Measurements from ENCODE around the gene CCDC196. TPM values are rescaled to one million over a fixed set of nuclear protein-coding genes. Genes with fewer than 3 reads are reported as not detected.

Gene CCDC196
- total RNA-seq, 2 experiments from 2014 or later: not detected

DNA sequence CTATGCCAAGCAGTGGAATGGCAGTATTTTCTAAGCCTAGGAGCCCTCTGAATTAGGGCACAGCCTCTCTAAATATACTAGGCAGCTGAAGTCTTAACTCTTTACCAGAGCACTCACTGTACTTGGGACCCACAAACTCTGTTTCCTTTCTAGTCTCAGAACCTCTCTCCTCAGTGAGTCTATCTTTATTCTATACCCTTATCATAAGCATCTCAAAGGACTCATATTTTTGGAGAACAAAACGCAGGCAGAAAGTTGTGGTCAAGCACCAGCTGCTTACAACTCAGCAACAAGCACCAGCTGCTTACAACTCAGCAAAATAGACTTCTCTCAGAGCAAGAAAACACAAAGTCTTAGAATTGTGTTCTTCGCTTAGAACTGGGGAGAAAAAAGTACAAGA is 993 bp downstream of the CCDC196 start:
- H3K9me3 ChIP-seq (ENCODE audit: low read length): no peaks in the 10 kb centered on the region
- TF ChIP-seq, protein P1, sequence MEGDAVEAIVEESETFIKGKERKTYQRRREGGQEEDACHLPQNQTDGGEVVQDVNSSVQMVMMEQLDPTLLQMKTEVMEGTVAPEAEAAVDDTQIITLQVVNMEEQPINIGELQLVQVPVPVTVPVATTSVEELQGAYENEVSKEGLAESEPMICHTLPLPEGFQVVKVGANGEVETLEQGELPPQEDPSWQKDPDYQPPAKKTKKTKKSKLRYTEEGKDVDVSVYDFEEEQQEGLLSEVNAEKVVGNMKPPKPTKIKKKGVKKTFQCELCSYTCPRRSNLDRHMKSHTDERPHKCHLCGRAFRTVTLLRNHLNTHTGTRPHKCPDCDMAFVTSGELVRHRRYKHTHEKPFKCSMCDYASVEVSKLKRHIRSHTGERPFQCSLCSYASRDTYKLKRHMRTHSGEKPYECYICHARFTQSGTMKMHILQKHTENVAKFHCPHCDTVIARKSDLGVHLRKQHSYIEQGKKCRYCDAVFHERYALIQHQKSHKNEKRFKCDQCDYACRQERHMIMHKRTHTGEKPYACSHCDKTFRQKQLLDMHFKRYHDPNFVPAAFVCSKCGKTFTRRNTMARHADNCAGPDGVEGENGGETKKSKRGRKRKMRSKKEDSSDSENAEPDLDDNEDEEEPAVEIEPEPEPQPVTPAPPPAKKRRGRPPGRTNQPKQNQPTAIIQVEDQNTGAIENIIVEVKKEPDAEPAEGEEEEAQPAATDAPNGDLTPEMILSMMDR (conservative IDR thresholded peaks at IDR 0.05; ENCODE audit: low read length): no peak
- TF ChIP-seq EZH2phosphoT487 (IDR thresholded peaks at IDR 0.05; ENCODE audit: borderline replicate concordance, low read depth, low read length): no peak
- POLR2A ChIA-PET: no interaction called here
- H3K4me2 ChIP-seq (ENCODE audit: low read length): no peak overlapping the region
- H3K4me1 ChIP-seq (ENCODE audit: insufficient read depth, low read length, poor library complexity, severe bottlenecking): no peaks in the 10 kb centered on the region
- H3K9me2 ChIP-seq (ENCODE audit: insufficient read depth, low read length): no peaks in the 10 kb centered on the region
- H4K20me1 ChIP-seq (ENCODE audit: insufficient read depth, low read length): no peaks in the 10 kb centered on the region
- H3K79me2 ChIP-seq (ENCODE audit: insufficient read depth, low read depth, low read length): no peaks in the 10 kb centered on the region
- intact Hi-C loops (cut with micrococcal nuclease; ENCODE audit: unreplicated experiment): no loop called here
- no peaks in the 10 kb centered on the region for H3K36me3 ChIP-seq (ENCODE audit: insufficient read depth, low read length)
- no TSS peak for BruUV-seq (replicated peaks)
- no peak overlapping the region for H3K27ac ChIP-seq (ENCODE audit: low read depth, low read length, poor library complexity, severe bottlenecking)
- DNase-seq (ENCODE audit: low spot score): no peak
- H2AFZ ChIP-seq (ENCODE audit: low read length): no peak overlapping the region
- no peak overlapping the region for H3K4me3 ChIP-seq (ENCODE audit: low read depth, low read length, poor library complexity, severe bottlenecking)
- CTCF ChIA-PET (ENCODE audit: unreplicated experiment): no interaction called here

DNA sequence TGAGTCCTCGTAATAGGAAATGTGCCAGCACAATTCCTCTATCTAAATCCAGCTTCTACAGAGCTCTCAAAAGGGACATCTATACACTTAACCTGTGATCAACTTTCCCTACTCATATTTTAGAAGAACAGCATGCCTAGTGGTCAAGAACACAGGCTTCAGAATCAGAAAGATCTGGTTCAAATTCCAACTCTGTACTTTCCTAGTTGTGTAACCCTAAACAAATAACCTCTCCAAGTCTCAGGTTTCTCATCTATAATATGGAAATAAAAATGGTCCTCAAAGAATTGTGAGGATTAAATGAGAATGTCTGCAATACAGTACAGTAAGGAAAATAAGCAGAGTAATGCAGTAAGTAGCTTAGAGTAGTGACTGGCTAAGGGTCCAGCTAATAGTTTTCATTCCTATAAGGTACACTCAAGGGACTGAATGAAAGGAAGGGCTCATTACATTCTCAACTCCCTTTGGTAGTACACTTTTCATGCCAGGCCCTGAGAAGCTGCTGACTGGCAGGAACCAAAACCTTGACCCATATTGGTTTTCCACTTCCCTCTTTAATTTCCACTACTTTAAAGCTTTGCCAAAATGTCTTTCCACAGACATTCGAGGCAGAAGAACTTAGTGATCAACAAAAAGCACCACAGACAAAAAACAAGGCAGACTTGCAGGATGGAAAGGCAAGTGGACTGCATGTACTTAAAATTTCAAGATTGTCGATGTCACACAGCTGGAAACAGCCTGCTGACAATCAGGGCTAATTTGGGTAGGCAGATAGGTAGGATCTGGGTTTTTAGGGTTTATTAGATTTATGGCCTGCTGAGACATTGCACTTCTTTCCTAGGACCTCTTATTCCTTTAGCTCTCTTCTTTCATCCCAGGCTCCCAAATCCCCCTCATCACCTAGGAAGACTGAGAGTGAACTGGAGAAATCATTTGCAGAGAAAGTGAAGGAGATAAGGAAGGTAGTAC is 4.3 kb downstream of the CCDC196 start:
- TF ChIP-seq, protein P1 (conservative IDR thresholded peaks at IDR 0.05; ENCODE audit: low read length): no peak
- TF ChIP-seq EZH2phosphoT487 (IDR thresholded peaks at IDR 0.05; ENCODE audit: borderline replicate concordance, low read depth, low read length): no peak
- no peak overlapping the region for H3K4me2 ChIP-seq (ENCODE audit: low read length)
- ChIA-PET CTCF (ENCODE audit: unreplicated experiment) (no interaction called here), POLR2A (no interaction called here)
- H3K9me3 ChIP-seq (ENCODE audit: low read length): no peaks in the 10 kb centered on the region
- no peaks in the 10 kb centered on the region for H3K4me1 ChIP-seq (ENCODE audit: insufficient read depth, low read length, poor library complexity, severe bottlenecking)
- no peaks in the 10 kb centered on the region for H3K79me2 ChIP-seq (ENCODE audit: insufficient read depth, low read depth, low read length)
- no peak overlapping the region for H2AFZ ChIP-seq (ENCODE audit: low read length)
- no peak overlapping the region for H3K27ac ChIP-seq (ENCODE audit: low read depth, low read length, poor library complexity, severe bottlenecking)
- intact Hi-C loops (cut with micrococcal nuclease; ENCODE audit: unreplicated experiment): loop anchor here (10.0 kb wide), 1 partner anchor 624 kb away; no protein-coding TSS in a partner anchor
- H4K20me1 ChIP-seq (ENCODE audit: insufficient read depth, low read length): no peaks in the 10 kb centered on the region
- BruUV-seq (replicated peaks): no TSS peak
- DNase-seq (ENCODE audit: low spot score): no peak
- H3K36me3 ChIP-seq (ENCODE audit: insufficient read depth, low read length): no peaks in the 10 kb centered on the region
- H3K4me3 ChIP-seq (ENCODE audit: low read depth, low read length, poor library complexity, severe bottlenecking): no peak overlapping the region
- no peaks in the 10 kb centered on the region for H3K9me2 ChIP-seq (ENCODE audit: insufficient read depth, low read length)

DNA sequence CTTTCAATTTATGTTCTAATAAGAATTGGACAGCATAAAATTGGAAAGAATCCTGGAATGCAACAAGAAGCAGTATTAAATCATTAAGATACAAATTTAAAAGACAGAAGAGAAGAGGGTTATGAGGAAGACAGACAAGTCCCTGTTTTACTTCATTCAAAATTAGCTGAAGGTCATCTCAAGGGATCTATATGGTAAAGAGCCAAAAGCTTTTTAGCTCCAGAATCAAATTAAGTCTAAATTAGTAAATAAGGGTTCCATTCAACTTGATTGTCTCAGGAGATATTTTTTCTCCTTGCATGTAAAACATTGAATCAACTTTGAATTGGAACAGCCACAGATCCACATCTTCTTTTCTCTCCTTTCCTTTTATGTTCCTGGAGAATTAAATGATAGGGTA is 7.6 kb downstream of the CCDC196 start:
- intact Hi-C loops (cut with micrococcal nuclease; ENCODE audit: unreplicated experiment): loop anchor here (10.0 kb wide), 1 partner anchor 621 kb away; no protein-coding TSS in a partner anchor
- BruUV-seq (replicated peaks): no TSS peak
- H3K4me1 ChIP-seq (ENCODE audit: insufficient read depth, low read length, poor library complexity, severe bottlenecking): no peaks in the 10 kb centered on the region
- POLR2A ChIA-PET: no interaction called here
- H3K9me3 ChIP-seq (ENCODE audit: low read length): no peaks in the 10 kb centered on the region
- no peak overlapping the region for H3K4me2 ChIP-seq (ENCODE audit: low read length)
- no peaks in the 10 kb centered on the region for H3K36me3 ChIP-seq (ENCODE audit: insufficient read depth, low read length)
- no peaks in the 10 kb centered on the region for H3K79me2 ChIP-seq (ENCODE audit: insufficient read depth, low read depth, low read length)
- CTCF ChIA-PET (ENCODE audit: unreplicated experiment): no interaction called here
- no peaks in the 10 kb centered on the region for H4K20me1 ChIP-seq (ENCODE audit: insufficient read depth, low read length)
- DNase-seq (ENCODE audit: low spot score): no peak
- no peaks in the 10 kb centered on the region for H3K9me2 ChIP-seq (ENCODE audit: insufficient read depth, low read length)
- no peak overlapping the region for H3K4me3 ChIP-seq (ENCODE audit: low read depth, low read length, poor library complexity, severe bottlenecking)
- H3K27ac ChIP-seq (ENCODE audit: low read depth, low read length, poor library complexity, severe bottlenecking): no peak overlapping the region
- no peak overlapping the region for H2AFZ ChIP-seq (ENCODE audit: low read length)
- no peak for TF ChIP-seq EZH2phosphoT487 (IDR thresholded peaks at IDR 0.05; ENCODE audit: borderline replicate concordance, low read depth, low read length)
- TF ChIP-seq, protein P1 (conservative IDR thresholded peaks at IDR 0.05; ENCODE audit: low read length): no peak
